Fibroblast of lung (primary cell): ENCODE data around the gene HKDC1. TPM values are rescaled to one million over a fixed set of nuclear protein-coding genes. Genes with fewer than 3 reads are reported as not detected.

Source experiments
- DNase-seq, 2 donors: peaks; one replicate each; pipeline versions ENCODE4 v3.0.0 to v3.0.0-alpha.2; 2010; ENCODE audit warnings: low read depth in 2 of 2
- H2AFZ ChIP-seq: 2 replicates; pipeline ENCODE4 v1.5.1; 2012; ENCODE audit warnings: low read length, control low read depth, inconsistent platforms
- H3K27ac ChIP-seq: 2 replicates; pipeline ENCODE4 v1.5.1; 2011; ENCODE audit warnings: low read length, control low read depth; ENCODE audit not compliant: insufficient read depth
- H3K27me3 ChIP-seq: 2 replicates; pipeline ENCODE4 v1.5.1; 2011; ENCODE audit warnings: mild to moderate bottlenecking, low read length; ENCODE audit not compliant: control insufficient read depth, insufficient read depth
- H3K36me3 ChIP-seq: 2 replicates; pipeline ENCODE4 v1.5.1; 2011; ENCODE audit warnings: low read length; ENCODE audit not compliant: control insufficient read depth, insufficient read depth
- H3K4me1 ChIP-seq: 2 replicates; pipeline ENCODE4 v1.5.1; 2011; ENCODE audit warnings: low read length; ENCODE audit not compliant: control insufficient read depth, insufficient read depth; ENCODE audit errors: extremely low read depth
- H3K4me2 ChIP-seq: 2 replicates; pipeline ENCODE4 v1.5.1; 2011; ENCODE audit warnings: low read length, control low read depth; ENCODE audit not compliant: insufficient read depth; ENCODE audit errors: extremely low read depth
- H3K4me3 ChIP-seq, 4 experiments: fragments of 200-600 bp in 1 of 4; sonication (generic) in 1 of 4; replicated peaks in 1 of 4; 2 replicates each; pipeline ENCODE4 v1.5.1; 2011 to 2016; ENCODE audit warnings: low read length in 4 of 4, low read depth in 3 of 4, mild to moderate bottlenecking in 3 of 4, control low read depth in 2 of 4, inconsistent platforms in 1 of 4, mixed read lengths in 1 of 4; ENCODE audit not compliant: insufficient read depth in 1 of 4; ENCODE audit errors: control extremely low read depth in 1 of 4
- H3K79me2 ChIP-seq: 2 replicates; pipeline ENCODE4 v1.5.1; 2012; ENCODE audit warnings: mild to moderate bottlenecking, low read length, inconsistent platforms; ENCODE audit not compliant: control insufficient read depth, insufficient read depth
- H3K9ac ChIP-seq: 2 replicates; pipeline ENCODE4 v1.5.1; 2011; ENCODE audit warnings: mild to moderate bottlenecking, low read length, control low read depth; ENCODE audit not compliant: insufficient read depth
- H3K9me3 ChIP-seq: 2 replicates; pipeline ENCODE4 v1.5.1; 2012; ENCODE audit warnings: low read depth, low read length; ENCODE audit not compliant: control insufficient read depth, insufficient read depth
- H4K20me1 ChIP-seq: 2 replicates; pipeline ENCODE4 v1.5.1; 2011; ENCODE audit warnings: low read length; ENCODE audit not compliant: control insufficient read depth, insufficient read depth; ENCODE audit errors: extremely low read depth
- CTCF ChIP-seq, 2 donors: IDR thresholded peaks in 1 of 2; conservative IDR thresholded peaks in 1 of 2; 1 replicate in 1 of 2; 2 replicates in 1 of 2; pipeline ENCODE4 v1.5.1; 2011 to 2012; ENCODE audit warnings: low read length in 2 of 2, control low read depth in 1 of 2, inconsistent platforms in 1 of 2, low read depth in 1 of 2, mild to moderate bottlenecking in 1 of 2
- EZH2 ChIP-seq: IDR thresholded peaks from 2 replicates; pipeline ENCODE4 v1.5.1; 2012; ENCODE audit warnings: low read length, control low read depth, mild to moderate bottlenecking; ENCODE audit errors: missing control alignments
- polyA plus RNA-seq, 2 donors: library from polyadenylated mRNA; depleted of rRNA in 1 of 2; stranded (reverse) in 1 of 2; unstranded in 1 of 2; fragments of >200 nt; gene quantifications; 2 replicates each; pipeline ENCODE4 v1.2.1, GENCODE V29; 2011 to 2012; ENCODE audit warnings: missing spikeins in 1 of 2
- total RNA-seq: library from RNA; depleted of rRNA; stranded (reverse); fragments of >200 nt; gene quantifications from 2 replicates; pipeline ENCODE4 v1.2.1, GENCODE V29; 2014

Gene HKDC1
- total and polyA plus RNA-seq, 2 donors (not counting 1 experiment from before 2014, with no cell fraction given) = 0.12 to 1.8 TPM

GRCh38 chr10:69241575-69241974 is 21.4 kb downstream of the HKDC1 start:
- Histone ChIP-seq H3K9me3 (no peaks in the 10 kb centered on the region), H2AFZ (no peak overlapping the region), H3K4me3 (no peak overlapping the region), H3K27ac (no peak overlapping the region), H3K79me2 (no peaks in the 10 kb centered on the region), H3K36me3 (no peaks in the 10 kb centered on the region), H3K4me2 (peak overlapping the region; percentile 10), H4K20me1 (no peaks in the 10 kb centered on the region), H3K27me3 (no peaks in the 10 kb centered on the region), H3K4me1 (no peaks in the 10 kb centered on the region), H3K9ac (no peak overlapping the region)
- TF ChIP-seq CTCF (conservative IDR thresholded peaks at IDR 0.05 in 1 of 2, IDR thresholded peaks at IDR 0.05 in 1 of 2; ENCODE audit: low read depth in 1 of 2, low read length in 2 of 2) (no peak), EZH2 (no peak)
- peak; percentile 34 to 80 for DNase-seq

DNA sequence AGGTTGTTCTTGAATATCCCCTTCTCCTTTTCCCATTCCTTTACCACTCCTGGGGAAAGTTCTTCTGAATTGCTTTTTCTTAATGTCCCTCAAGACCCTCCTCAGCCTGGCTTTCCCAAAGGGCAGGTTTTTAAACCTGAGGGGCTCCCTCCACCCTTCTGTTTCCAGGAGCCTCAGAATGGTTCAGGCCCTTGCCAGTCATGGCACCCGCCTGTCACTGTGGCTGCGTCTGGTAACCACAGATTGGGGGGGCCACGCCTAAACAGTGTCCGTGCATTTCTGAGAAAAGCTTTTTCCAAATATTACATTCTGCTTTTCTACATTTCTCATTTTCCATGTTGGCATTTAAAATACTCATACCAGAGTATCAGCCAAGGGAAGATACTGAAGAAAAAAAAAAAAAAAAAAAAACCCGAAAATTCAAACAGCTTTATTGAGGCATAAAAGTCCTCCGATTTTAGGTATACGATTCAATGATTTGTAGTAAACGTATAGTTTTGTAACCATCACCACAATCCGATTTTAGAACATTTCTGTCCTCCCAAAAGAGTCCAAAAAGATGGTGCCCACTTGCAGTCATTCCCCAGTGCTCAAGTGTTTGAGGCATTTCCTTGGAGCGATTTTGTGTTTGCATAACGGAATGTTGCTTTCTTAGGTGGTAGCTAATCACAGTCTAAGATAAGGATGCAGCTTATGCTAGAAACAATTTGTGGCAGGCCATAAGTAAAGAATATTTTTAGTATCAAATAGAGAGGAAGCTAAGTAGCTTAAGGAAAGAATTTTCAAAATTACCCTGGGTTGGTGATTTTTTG is 22.1 kb downstream of the HKDC1 start:
- no peak for TF ChIP-seq EZH2
- TF ChIP-seq CTCF (conservative IDR thresholded peaks at IDR 0.05 in 1 of 2, IDR thresholded peaks at IDR 0.05 in 1 of 2; ENCODE audit: low read depth in 1 of 2, low read length in 2 of 2) = no peak
- no peak overlapping the region for H3K9ac ChIP-seq
- no peak overlapping the region for H3K27ac ChIP-seq
- H3K27me3 ChIP-seq = no peaks in the 10 kb centered on the region
- H2AFZ ChIP-seq = no peak overlapping the region
- no peak overlapping the region for H3K4me3 ChIP-seq
- H3K4me2 ChIP-seq = no peak overlapping the region
- H3K36me3 ChIP-seq = no peaks in the 10 kb centered on the region
- H3K79me2 ChIP-seq = no peaks in the 10 kb centered on the region
- DNase-seq = peak in 1 of 2 donors; percentile 65
- no peaks in the 10 kb centered on the region for H3K4me1 ChIP-seq
- no peaks in the 10 kb centered on the region for H3K9me3 ChIP-seq
- no peaks in the 10 kb centered on the region for H4K20me1 ChIP-seq

DNA sequence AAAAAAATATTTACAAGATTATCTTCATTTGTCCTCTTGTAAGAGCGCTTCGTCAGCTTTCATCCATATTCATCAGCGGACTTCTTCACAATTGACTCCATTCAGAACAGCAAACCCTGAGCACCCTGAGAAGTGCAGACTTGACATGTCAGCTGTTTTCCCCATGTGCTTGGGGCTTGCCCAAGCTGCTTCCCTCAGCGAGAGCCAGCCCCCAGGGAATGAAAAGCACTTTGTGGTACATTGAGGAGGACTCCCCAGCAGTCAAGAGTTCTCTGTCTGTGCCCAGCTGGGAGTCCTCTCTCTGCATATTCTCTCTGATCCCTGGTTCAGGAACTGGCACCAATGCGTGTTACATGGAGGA is 22.7 kb downstream of the HKDC1 start:
- H3K9ac ChIP-seq = no peak overlapping the region
- no peak overlapping the region for H2AFZ ChIP-seq
- H3K27ac ChIP-seq = no peak overlapping the region
- no peaks in the 10 kb centered on the region for H3K9me3 ChIP-seq
- H3K4me2 ChIP-seq = no peak overlapping the region
- H3K4me1 ChIP-seq = no peaks in the 10 kb centered on the region
- H3K79me2 ChIP-seq = no peaks in the 10 kb centered on the region
- H3K36me3 ChIP-seq = no peaks in the 10 kb centered on the region
- DNase-seq = peak in 1 of 2 donors; percentile 35
- no peak for TF ChIP-seq CTCF (conservative IDR thresholded peaks at IDR 0.05 in 1 of 2, IDR thresholded peaks at IDR 0.05 in 1 of 2; ENCODE audit: low read depth in 1 of 2, low read length in 2 of 2)
- no peak for TF ChIP-seq EZH2
- H3K4me3 ChIP-seq = no peak overlapping the region
- H3K27me3 ChIP-seq = no peaks in the 10 kb centered on the region
- H4K20me1 ChIP-seq = no peaks in the 10 kb centered on the region
